Thoracic aorta (tissue), 2 donors: Measurements from ENCODE around the gene PTPRG. TPM values are rescaled to one million over a fixed set of nuclear protein-coding genes. Genes with fewer than 3 reads are reported as not detected.

Experiments used
- ATAC-seq: fragments of 150-250 bp; one replicate; pipeline ENCODE4 v1.8.0; 2017; ENCODE audit warnings: low read depth; ENCODE audit not compliant: insufficient number of reproducible peaks, low FRiP score
- DNase-seq: peaks from one replicate; pipeline ENCODE4 v3.0.0-alpha.2; 2020; ENCODE audit warnings: low spot score
- H3K27ac ChIP-seq, 2 donors: fragments of 200-600 bp; sonication (generic); 1 replicate in 1 of 2; 2 replicates in 1 of 2; pipeline ENCODE4 v1.5.1; 2016; ENCODE audit warnings: mild to moderate bottlenecking in 2 of 2, moderate library complexity in 2 of 2
- H3K27me3 ChIP-seq: fragments of 200-600 bp; sonication (generic); replicated peaks from 2 replicates; pipeline ENCODE4 v1.6.0; 2016; ENCODE audit warnings: mild to moderate bottlenecking; ENCODE audit not compliant: insufficient read depth
- H3K36me3 ChIP-seq: fragments of 200-600 bp; sonication (generic); one replicate; pipeline ENCODE4 v1.5.1; 2016
- H3K4me1 ChIP-seq, 2 donors: fragments of 200-600 bp; sonication (generic); 1 replicate in 1 of 2; 2 replicates in 1 of 2; pipeline versions ENCODE4 v1.5.1 to v1.6.0; 2016; ENCODE audit warnings: low read depth in 2 of 2, mild to moderate bottlenecking in 1 of 2; ENCODE audit not compliant: control insufficient read depth in 1 of 2
- H3K4me3 ChIP-seq: fragments of 200-600 bp; sonication (generic); 2 replicates; pipeline ENCODE4 v1.5.1; 2016; ENCODE audit warnings: mild to moderate bottlenecking
- H3K9me3 ChIP-seq: fragments of 200-600 bp; sonication (generic); 2 replicates; pipeline ENCODE4 v1.5.1; 2016
- total RNA-seq, 2 donors: library from RNA; depleted of rRNA; stranded (reverse); fragments of >200 nt; gene quantifications; one replicate each; pipeline versions ENCODE4 v1.1.0 to v1.2.3, GENCODE V29; 2016
- TF ChIP-seq, protein P1 (sequence below): fragments of 200-600 bp; sonication (generic); IDR thresholded peaks from one replicate; pipeline ENCODE4 v1.5.1; 2019; ENCODE audit warnings: antibody characterized with exemption

The PTPRG gene
- total RNA-seq, 2 donors from 2014 or later, result 154 to 208 TPM

DNA sequence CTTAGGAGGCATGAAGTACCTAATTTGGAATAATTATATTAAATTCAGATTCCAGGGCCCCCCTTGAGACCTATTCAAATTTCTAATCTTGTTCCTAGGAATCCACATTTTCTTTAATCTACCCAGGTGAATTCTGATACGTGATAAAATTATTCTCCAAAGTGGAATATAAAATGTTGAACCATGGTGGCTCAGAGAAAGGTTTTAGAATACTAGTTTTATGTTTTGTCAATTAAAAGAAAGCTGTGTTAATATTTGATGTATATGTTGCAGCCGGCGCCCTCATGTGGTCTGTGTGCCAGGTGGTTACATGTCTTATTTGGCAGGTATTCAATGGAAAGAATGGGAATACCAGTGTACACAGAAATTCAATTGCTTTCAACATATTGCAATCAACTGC, 490.1 kb downstream of the PTPRG start:
- Histone ChIP-seq H3K9me3 (no peaks in the 10 kb centered on the region), H3K27ac (no peak overlapping the region), H3K36me3 (no peaks in the 10 kb centered on the region), H3K4me3 (no peak overlapping the region), H3K4me1 (peaks cover 1 to 4% of the 10 kb centered on the region in 2 donors), H3K27me3 (no peaks in the 10 kb centered on the region)
- DNase-seq, result no peak
- ATAC-seq, result no peak
- TF ChIP-seq, protein P1, sequence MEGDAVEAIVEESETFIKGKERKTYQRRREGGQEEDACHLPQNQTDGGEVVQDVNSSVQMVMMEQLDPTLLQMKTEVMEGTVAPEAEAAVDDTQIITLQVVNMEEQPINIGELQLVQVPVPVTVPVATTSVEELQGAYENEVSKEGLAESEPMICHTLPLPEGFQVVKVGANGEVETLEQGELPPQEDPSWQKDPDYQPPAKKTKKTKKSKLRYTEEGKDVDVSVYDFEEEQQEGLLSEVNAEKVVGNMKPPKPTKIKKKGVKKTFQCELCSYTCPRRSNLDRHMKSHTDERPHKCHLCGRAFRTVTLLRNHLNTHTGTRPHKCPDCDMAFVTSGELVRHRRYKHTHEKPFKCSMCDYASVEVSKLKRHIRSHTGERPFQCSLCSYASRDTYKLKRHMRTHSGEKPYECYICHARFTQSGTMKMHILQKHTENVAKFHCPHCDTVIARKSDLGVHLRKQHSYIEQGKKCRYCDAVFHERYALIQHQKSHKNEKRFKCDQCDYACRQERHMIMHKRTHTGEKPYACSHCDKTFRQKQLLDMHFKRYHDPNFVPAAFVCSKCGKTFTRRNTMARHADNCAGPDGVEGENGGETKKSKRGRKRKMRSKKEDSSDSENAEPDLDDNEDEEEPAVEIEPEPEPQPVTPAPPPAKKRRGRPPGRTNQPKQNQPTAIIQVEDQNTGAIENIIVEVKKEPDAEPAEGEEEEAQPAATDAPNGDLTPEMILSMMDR, result no peak

DNA sequence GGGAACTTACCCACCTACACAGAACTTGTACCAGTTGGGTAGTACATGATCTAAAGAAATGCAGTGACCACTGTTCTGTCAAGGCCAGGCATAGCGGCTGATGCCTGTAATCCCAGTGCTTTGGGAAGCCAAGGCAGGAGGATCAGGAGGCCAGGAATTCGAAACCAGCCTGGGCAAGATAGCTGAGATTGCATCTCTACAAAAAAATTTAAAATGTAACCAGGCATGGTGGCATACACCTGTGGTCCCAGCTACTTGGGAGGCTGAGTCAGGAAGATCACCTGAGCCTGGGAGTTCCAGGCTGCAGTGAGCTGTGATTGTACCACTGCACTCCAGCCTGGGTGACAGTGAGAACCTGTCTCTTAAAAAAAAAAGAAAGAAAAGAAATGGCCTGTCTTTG, 491.0 kb downstream of the PTPRG start:
- Histone ChIP-seq H3K4me3 (no peak overlapping the region), H3K36me3 (no peaks in the 10 kb centered on the region), H3K9me3 (no peaks in the 10 kb centered on the region), H3K27me3 (no peaks in the 10 kb centered on the region), H3K27ac (no peak overlapping the region), H3K4me1 (peaks cover 4 to 12% of the 10 kb centered on the region in 2 donors)
- TF ChIP-seq, protein P1, result no peak
- DNase-seq (no peak), ATAC-seq (no peak)

DNA sequence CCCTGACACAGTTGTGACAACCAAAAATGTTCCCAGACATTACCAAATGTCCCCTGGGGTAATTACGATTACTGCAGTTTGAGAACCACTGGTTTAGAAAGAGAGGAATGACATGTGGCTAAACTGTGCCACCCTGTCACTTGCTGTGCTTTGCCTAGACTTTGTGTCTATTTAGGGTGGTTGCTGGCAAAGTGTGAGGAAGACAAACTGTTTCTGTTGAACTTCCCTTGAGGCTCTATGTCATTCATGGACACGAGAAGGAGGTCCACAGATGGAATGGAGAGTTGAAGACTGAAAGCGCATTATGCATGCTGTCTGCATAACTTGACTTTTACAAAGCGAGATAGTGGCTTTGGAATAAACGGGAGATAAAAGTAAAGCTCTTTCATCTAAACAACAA, 495.3 kb downstream of the PTPRG start:
- H3K27me3 ChIP-seq, result no peaks in the 10 kb centered on the region
- TF ChIP-seq, protein P1, result no peak
- ATAC-seq (no peak), DNase-seq (no peak)
- H3K4me3 ChIP-seq, result no peak overlapping the region
- H3K27ac ChIP-seq, result peak overlapping the region; percentile 57 to 62
- no peaks in the 10 kb centered on the region for H3K36me3 ChIP-seq
- H3K9me3 ChIP-seq, result no peaks in the 10 kb centered on the region
- peaks cover 16 to 32% of the 10 kb centered on the region in 2 donors for H3K4me1 ChIP-seq

GRCh38 chr3:62057339-62058047, 496.1 kb downstream of the PTPRG start:
- TF ChIP-seq, protein P1, result no peak
- peak overlapping the region; percentile 57 to 62 for H3K27ac ChIP-seq
- peaks cover 16 to 32% of the 10 kb centered on the region in 2 donors for H3K4me1 ChIP-seq
- H3K9me3 ChIP-seq, result no peaks in the 10 kb centered on the region
- H3K27me3 ChIP-seq, result no peaks in the 10 kb centered on the region
- ATAC-seq (no peak), DNase-seq (peak; percentile 15)
- no peaks in the 10 kb centered on the region for H3K36me3 ChIP-seq
- peak overlapping the region; percentile 22 for H3K4me3 ChIP-seq

DNA sequence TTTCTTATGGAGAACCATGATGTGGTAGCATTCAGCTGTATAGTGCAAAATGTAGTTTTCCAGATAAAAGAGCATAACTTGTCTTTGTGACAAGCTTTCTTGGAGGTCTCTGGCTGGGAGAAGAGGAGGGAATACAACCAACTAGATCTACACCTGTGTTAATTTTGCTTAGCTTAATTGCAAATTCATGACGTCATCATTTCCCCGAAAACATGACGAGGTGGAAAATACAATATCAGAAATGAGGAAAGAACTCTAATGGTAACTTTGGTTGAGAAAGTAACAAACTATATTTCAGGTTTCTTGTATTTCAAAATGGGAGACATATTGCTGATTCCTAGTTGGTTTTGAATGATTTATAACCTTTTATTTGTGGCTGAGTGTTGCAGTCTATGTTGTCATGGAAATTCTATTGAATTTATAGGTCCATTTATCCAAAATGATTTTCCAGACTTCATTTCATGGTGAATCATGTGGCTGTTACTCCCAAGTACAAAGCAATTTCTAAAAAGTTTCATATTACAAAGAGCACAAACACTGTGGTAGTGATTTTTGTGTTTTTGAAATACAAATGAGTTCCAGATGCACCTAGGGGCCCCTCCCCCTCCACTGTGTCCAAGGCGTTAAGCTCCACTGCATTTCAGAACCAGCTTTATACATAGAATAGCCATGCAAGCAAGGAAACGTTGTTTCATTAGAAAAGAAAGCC, 504.8 kb downstream of the PTPRG start:
- Histone ChIP-seq H3K27ac (no peak overlapping the region), H3K4me1 (peaks cover 0 to 8% of the 10 kb centered on the region in 2 donors), H3K9me3 (no peaks in the 10 kb centered on the region), H3K36me3 (no peaks in the 10 kb centered on the region), H3K27me3 (no peaks in the 10 kb centered on the region), H3K4me3 (no peak overlapping the region)
- ATAC-seq (no peak), DNase-seq (no peak)
- TF ChIP-seq, protein P1, result no peak
